Measurements from ENCODE around the gene SPAG16. TPM values are rescaled to one million over a fixed set of nuclear protein-coding genes. Genes with fewer than 3 reads are reported as not detected.

SPAG16 gene
- total RNA-seq, 4 donors from 2014 or later, result 1.2 to 30.8 (median 16.2) TPM

GRCh38 chr2:213476641-213477040, 192.4 kb downstream of the SPAG16 start:
- H3K36me3 ChIP-seq, result no peaks in the 10 kb centered on the region
- peaks cover 10 to 17% of the 10 kb centered on the region in 2 donors for H3K9me3 ChIP-seq
- H3K4me1 ChIP-seq, result no peaks in the 10 kb centered on the region
- in situ Hi-C loops (cut with MboI; ENCODE audit: low pct_ligation_motif_present in 1 of 4, low pct_unique_long_range_greater_than_20kb in 1 of 4, low sequenced_read_pairs in 3 of 4) (no loop called here), intact Hi-C loops (cut with DNase I; ENCODE audit: low total_unique reads) (loop anchor here (2.0 kb wide), 1 partner anchor 254 kb away; no protein-coding TSS in a partner anchor)
- H3K27me3 ChIP-seq, result no peaks in the 10 kb centered on the region
- no peak for DNase-seq
- H3K4me3 ChIP-seq, result no peak overlapping the region
- no peak overlapping the region for H3K27ac ChIP-seq
- WGBS, 2 donors (ENCODE audit: low coverage in 1 of 2), result 67 to 84% methylated on average over 1 to 4 of the region's 4 CpGs
- TF ChIP-seq CTCF (IDR thresholded peaks at IDR 0.05) (no peak), POLR2A (IDR thresholded peaks at IDR 0.05) (no peak), POLR2AphosphoS5 (IDR thresholded peaks at IDR 0.05) (no peak), EP300 (IDR thresholded peaks at IDR 0.05; ENCODE audit: low read depth) (no peak)

GRCh38 chr2:213490087-213490486, 205.8 kb downstream of the SPAG16 start:
- no peaks in the 10 kb centered on the region for H3K4me1 ChIP-seq
- no peaks in the 10 kb centered on the region for H3K9me3 ChIP-seq
- intact Hi-C loops (cut with DNase I; ENCODE audit: low total_unique reads) (no loop called here), in situ Hi-C loops (cut with MboI; ENCODE audit: low pct_ligation_motif_present in 1 of 4, low pct_unique_long_range_greater_than_20kb in 1 of 4, low sequenced_read_pairs in 3 of 4) (no loop called here)
- TF ChIP-seq EP300 (IDR thresholded peaks at IDR 0.05; ENCODE audit: low read depth) (no peak), POLR2A (IDR thresholded peaks at IDR 0.05) (no peak), CTCF (IDR thresholded peaks at IDR 0.05) (no peak), POLR2AphosphoS5 (IDR thresholded peaks at IDR 0.05) (no peak)
- no peaks in the 10 kb centered on the region for H3K36me3 ChIP-seq
- no peak for DNase-seq
- H3K27ac ChIP-seq, result no peak overlapping the region
- H3K4me3 ChIP-seq, result no peak overlapping the region
- no peaks in the 10 kb centered on the region for H3K27me3 ChIP-seq

GRCh38 chr2:213491376-213491775, 207.1 kb downstream of the SPAG16 start:
- Histone ChIP-seq H3K27me3 (no peaks in the 10 kb centered on the region), H3K9me3 (no peaks in the 10 kb centered on the region), H3K27ac (no peak overlapping the region), H3K4me1 (no peaks in the 10 kb centered on the region), H3K36me3 (no peaks in the 10 kb centered on the region), H3K4me3 (no peak overlapping the region)
- intact Hi-C loops (cut with DNase I; ENCODE audit: low total_unique reads), result no loop called here
- TF ChIP-seq EP300 (IDR thresholded peaks at IDR 0.05; ENCODE audit: low read depth) (no peak), POLR2AphosphoS5 (IDR thresholded peaks at IDR 0.05) (no peak), CTCF (IDR thresholded peaks at IDR 0.05) (no peak), POLR2A (IDR thresholded peaks at IDR 0.05) (no peak)
- DNase-seq, result no peak
- in situ Hi-C loops (cut with MboI; ENCODE audit: low pct_ligation_motif_present in 1 of 4, low pct_unique_long_range_greater_than_20kb in 1 of 4, low sequenced_read_pairs in 3 of 4), result no loop called here
- 25 to 51% methylated on average over 1 of the region's 1 CpG for WGBS, 2 donors (ENCODE audit: low coverage in 1 of 2)

GRCh38 chr2:213496226-213496625, 212.0 kb downstream of the SPAG16 start:
- H3K4me3 ChIP-seq, result no peak overlapping the region
- in situ Hi-C loops (cut with MboI; ENCODE audit: low pct_ligation_motif_present in 1 of 4, low pct_unique_long_range_greater_than_20kb in 1 of 4, low sequenced_read_pairs in 3 of 4), result no loop called here
- no peak overlapping the region for H3K27ac ChIP-seq
- H3K9me3 ChIP-seq, result no peaks in the 10 kb centered on the region
- H3K27me3 ChIP-seq, result no peaks in the 10 kb centered on the region
- WGBS, 2 donors (ENCODE audit: low coverage in 1 of 2), result 67 to 73% methylated on average over 2 of the region's 2 CpGs
- DNase-seq, result no peak
- intact Hi-C loops (cut with DNase I; ENCODE audit: low total_unique reads), result no loop called here
- no peak for TF ChIP-seq POLR2A (IDR thresholded peaks at IDR 0.05)
- no peak for TF ChIP-seq POLR2AphosphoS5 (IDR thresholded peaks at IDR 0.05)
- no peak for TF ChIP-seq CTCF (IDR thresholded peaks at IDR 0.05)
- no peak for TF ChIP-seq EP300 (IDR thresholded peaks at IDR 0.05; ENCODE audit: low read depth)
- H3K4me1 ChIP-seq, result no peaks in the 10 kb centered on the region
- H3K36me3 ChIP-seq, result no peaks in the 10 kb centered on the region

Data from transverse colon (tissue), 4 donors.